H1 (cell line): ENCODE data around the gene SERPINB2. TPM values are rescaled to one million over a fixed set of nuclear protein-coding genes. Genes with fewer than 3 reads are reported as not detected.

Experiments used
- CTCF ChIA-PET: fragments of 300-600 bp; sonication (Branson Sonifier 250); formaldehyde crosslinking; loops from one replicate; lab custom pipeline; 2021; ENCODE audit not compliant: partially characterized antibody; lab: Charles Lee
- POLR2A ChIA-PET: fragments of 300-600 bp; sonication (Branson Sonifier 250); formaldehyde crosslinking; loops from one replicate; lab custom pipeline; 2021; ENCODE audit warnings: inconsistent platforms; ENCODE audit not compliant: partially characterized antibody; lab: Charles Lee
- DNase-seq, 2 experiments: peaks; one replicate each; pipeline versions ENCODE4 v3.0.0 to v3.0.0-alpha.2; 2010 to 2022; ENCODE audit warnings: low spot score in 2 of 2, low read depth in 1 of 2, mixed read lengths in 1 of 2
- FAIRE-seq: peaks from 2 replicates; lab custom pipeline; 2011; peaks lifted over from hg19 to GRCh38; lab: Jason Lieb, UNC
- H2AFZ ChIP-seq: 2 replicates; pipeline ENCODE4 v1.8.1; 2012; ENCODE audit warnings: low read length, inconsistent platforms
- H2AK5ac ChIP-seq: 2 replicates; pipeline ENCODE4 v1.6.1; 2013; ENCODE audit warnings: low read depth, low read length
- H2BK120ac ChIP-seq: replicated peaks from 2 replicates; pipeline ENCODE3; 2013; ENCODE audit warnings: low read depth, low read length, inconsistent platforms
- H2BK12ac ChIP-seq: 2 replicates; pipeline ENCODE4 v1.6.1; 2013; ENCODE audit warnings: low read depth, low read length
- H2BK15ac ChIP-seq: 2 replicates; pipeline ENCODE4 v1.6.1; 2013; ENCODE audit warnings: low read length
- H2BK20ac ChIP-seq: 2 replicates; pipeline ENCODE4 v1.6.1; 2013; ENCODE audit warnings: low read length
- H2BK5ac ChIP-seq: 2 replicates; pipeline ENCODE4 v1.6.1; 2013; ENCODE audit warnings: low read depth, low read length
- H3K14ac ChIP-seq: 2 replicates; pipeline ENCODE4 v1.6.1; 2013; ENCODE audit warnings: inconsistent platforms; ENCODE audit not compliant: insufficient read length
- H3K18ac ChIP-seq: 2 replicates; pipeline ENCODE4 v1.6.1; 2013; ENCODE audit warnings: low read length; ENCODE audit errors: extremely low read depth
- H3K23ac ChIP-seq: 2 replicates; pipeline ENCODE4 v1.6.1; 2013; ENCODE audit warnings: inconsistent platforms; ENCODE audit not compliant: insufficient read length
- H3K23me2 ChIP-seq: 2 replicates; pipeline ENCODE4 v1.6.1; 2013; ENCODE audit warnings: low read depth, low read length
- H3K27ac ChIP-seq: 2 replicates; pipeline ENCODE4 v1.6.1; 2011; ENCODE audit warnings: low read depth, low read length, inconsistent platforms
- H3K27me3 ChIP-seq, 4 experiments: replicated peaks in 1 of 4; 1 replicate in 1 of 4; 2 replicates in 3 of 4; pipeline versions ENCODE4 v1.6.1 to v1.8.1; 2011 to 2013; ENCODE audit warnings: low read length in 3 of 4, mild to moderate bottlenecking in 3 of 4, inconsistent platforms in 2 of 4, mixed read lengths in 2 of 4, moderate library complexity in 1 of 4; ENCODE audit not compliant: control insufficient read depth in 3 of 4, insufficient read depth in 3 of 4; ENCODE audit errors: extremely low read depth in 1 of 4
- H3K36me3 ChIP-seq, 4 experiments: 2 replicates each; pipeline versions ENCODE4 v1.6.1 to v1.8.1; 2011 to 2013; ENCODE audit warnings: mild to moderate bottlenecking in 4 of 4, low read length in 3 of 4, moderate library complexity in 2 of 4, control low read depth in 1 of 4, inconsistent platforms in 1 of 4; ENCODE audit not compliant: insufficient read depth in 4 of 4, control insufficient read depth in 2 of 4
- H3K4ac ChIP-seq: replicated peaks from 2 replicates; pipeline ENCODE3; 2013; ENCODE audit warnings: low read length, low read depth, mixed read lengths, inconsistent platforms; ENCODE audit not compliant: insufficient read length
- H3K4me1 ChIP-seq, 4 experiments: replicated peaks in 1 of 4; 1 replicate in 1 of 4; 2 replicates in 3 of 4; pipeline versions ENCODE4 v1.6.1 to v1.8.1; 2011 to 2013; ENCODE audit warnings: low read length in 3 of 4, inconsistent platforms in 2 of 4, mixed read lengths in 1 of 4; ENCODE audit not compliant: insufficient read depth in 4 of 4, control insufficient read depth in 3 of 4
- H3K4me2 ChIP-seq, 2 experiments: 2 replicates each; pipeline versions ENCODE4 v1.6.1 to v1.8.1; 2011 to 2013; ENCODE audit warnings: low read depth in 2 of 2, low read length in 2 of 2, control low read depth in 1 of 2, inconsistent platforms in 1 of 2, mild to moderate bottlenecking in 1 of 2; ENCODE audit not compliant: insufficient read depth in 1 of 2
- H3K4me3 ChIP-seq, 4 experiments: fragments of 200-600, 300-600 bp in 1 of 4; sonication (generic), shearing (Covaris generic), sonication (Bioruptor Twin) in 1 of 4; 2 replicates each; pipeline versions ENCODE4 v1.5.1 to v1.8.1; 2011 to 2016; ENCODE audit warnings: low read length in 4 of 4, low read depth in 3 of 4, control low read depth in 2 of 4, inconsistent platforms in 2 of 4, mild to moderate bottlenecking in 2 of 4, mixed read lengths in 1 of 4, moderate library complexity in 1 of 4; ENCODE audit not compliant: insufficient read depth in 2 of 4; ENCODE audit errors: extremely low read depth in 1 of 4
- H3K56ac ChIP-seq: replicated peaks from 2 replicates; pipeline ENCODE3; 2013; ENCODE audit warnings: low read depth, mild to moderate bottlenecking, mixed read lengths, low read length, inconsistent platforms; ENCODE audit not compliant: insufficient read length
- H3K79me1 ChIP-seq: 2 replicates; pipeline ENCODE4 v1.6.1; 2013; ENCODE audit warnings: low read depth, low read length, control low read depth
- H3K79me2 ChIP-seq, 2 experiments: 2 replicates each; pipeline versions ENCODE4 v1.6.1 to v1.8.1; 2012 to 2013; ENCODE audit warnings: low read length in 2 of 2, mild to moderate bottlenecking in 2 of 2, inconsistent platforms in 1 of 2; ENCODE audit not compliant: insufficient read depth in 2 of 2, control insufficient read depth in 1 of 2
- H3K9ac ChIP-seq, 4 experiments: replicated peaks in 1 of 4; 1 replicate in 1 of 4; 2 replicates in 3 of 4; pipeline versions ENCODE4 v1.6.1 to v1.8.1; 2011 to 2013; ENCODE audit warnings: low read depth in 3 of 4, low read length in 3 of 4, control low read depth in 2 of 4, mild to moderate bottlenecking in 2 of 4, moderate library complexity in 2 of 4, inconsistent platforms in 1 of 4; ENCODE audit errors: extremely low read depth in 1 of 4
- H3K9me3 ChIP-seq, 2 experiments: 2 replicates each; pipeline versions ENCODE4 v1.6.1 to v1.8.1; 2012 to 2013; ENCODE audit warnings: mild to moderate bottlenecking in 2 of 2, moderate library complexity in 2 of 2, control low read depth in 1 of 2, inconsistent platforms in 1 of 2, low read depth in 1 of 2, low read length in 1 of 2, mixed read lengths in 1 of 2; ENCODE audit not compliant: insufficient read depth in 2 of 2
- H4K20me1 ChIP-seq, 2 experiments: replicated peaks in 1 of 2; 2 replicates each; pipeline versions ENCODE3 to v1.8.1; 2011 to 2013; ENCODE audit warnings: inconsistent platforms in 2 of 2, low read length in 2 of 2, mild to moderate bottlenecking in 1 of 2; ENCODE audit not compliant: insufficient read depth in 2 of 2, control insufficient read depth in 1 of 2
- H4K5ac ChIP-seq: 2 replicates; pipeline ENCODE4 v1.6.1; 2013; ENCODE audit warnings: low read length, low read depth, mixed read lengths, inconsistent platforms; ENCODE audit not compliant: insufficient read length
- H4K8ac ChIP-seq: 2 replicates; pipeline ENCODE4 v1.8.0; 2013; ENCODE audit warnings: mild to moderate bottlenecking, moderate library complexity, low read length, inconsistent platforms; ENCODE audit not compliant: insufficient read depth; ENCODE audit errors: extremely low read depth
- H4K91ac ChIP-seq: replicated peaks from 2 replicates; pipeline ENCODE3; 2013; ENCODE audit warnings: low read length, mixed read lengths, inconsistent platforms; ENCODE audit not compliant: insufficient read length
- CEBPB ChIP-seq: IDR thresholded peaks from 2 replicates; pipeline ENCODE4 v1.6.1; 2012; ENCODE audit warnings: low read depth, low read length
- KDM5A ChIP-seq: fragments of 200-600 bp; IDR thresholded peaks from 2 replicates; pipeline ENCODE4 v1.7.1; 2012; ENCODE audit warnings: mild to moderate bottlenecking, low read length, inconsistent platforms, mixed read lengths
- TBP ChIP-seq: IDR thresholded peaks from 2 replicates; pipeline ENCODE4 v1.6.1; 2011; ENCODE audit warnings: low read depth, low read length, improper control_type of control experiment
- WGBS, 2 experiments: shearing (Covaris generic) in 1 of 2; methylation state at CpG; one replicate each; pipeline versions ENCODE4 v1.1.6 to v1.1.7; 2013 to 2015; ENCODE audit warnings: low lambda C conversion rate in 2 of 2, mixed read lengths in 2 of 2, inconsistent platforms in 1 of 2, low coverage in 1 of 2, missing lambda C conversion rate in 1 of 2; ENCODE audit not compliant: insufficient replicate concordance in 2 of 2, insufficient coverage in 1 of 2, insufficient read length in 1 of 2; ENCODE audit errors: extremely low coverage in 1 of 2, missing lambda C conversion rate in 1 of 2; 5-methylcytosine and 5-hydroxymethylcytosine counted together
- polyA plus RNA-seq, 7 experiments: library from polyadenylated mRNA; depleted of rRNA in 3 of 7; stranded (reverse) in 5 of 7; unstranded in 2 of 7; fragments of >200 nt in 5 of 7; fragments of 200-250 nt in 2 of 7; gene quantifications; 1 replicate in 5 of 7; 2 replicates in 1 of 7; 4 replicates in 1 of 7; pipeline versions ENCODE4 v1.2.1 to v1.2.3, GENCODE V29; 2011 to 2013; ENCODE audit warnings: missing spikeins in 2 of 7, mixed read lengths in 2 of 7
- total RNA-seq: library from RNA; stranded (reverse); fragmentation: NEBNext Ultra II Directional; extraction: Animal tissue kit (Norgen Biotek cat#: 25700); gene quantifications from 2 replicates; pipeline ENCODE4 v1.2.1, GENCODE V29; 2021

The SERPINB2 gene
- total and polyA plus RNA-seq, 2 of the 8 experiments (the other 6 are each of a cell fraction or from before 2014, with no cell fraction given): not detected

DNA sequence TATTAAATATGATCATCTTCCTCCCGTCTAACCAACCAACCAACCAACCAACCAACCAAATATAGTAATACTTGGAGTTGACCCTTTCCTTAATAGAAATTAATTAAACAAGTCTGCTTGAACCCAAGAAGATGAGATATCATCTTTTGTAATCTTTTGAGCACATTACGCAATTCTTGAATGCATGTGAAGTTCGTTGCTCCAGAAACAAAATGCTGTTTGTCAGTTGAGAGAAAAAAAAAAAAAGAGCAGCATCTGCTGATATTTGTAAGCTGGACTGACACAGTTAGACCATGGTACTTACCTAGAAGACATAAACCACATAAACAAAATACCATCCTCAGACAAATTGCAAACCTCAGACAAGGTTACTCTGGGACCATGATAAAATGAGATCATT, 9.2 kb upstream of the SERPINB2 start:
- H2BK20ac ChIP-seq: no peak overlapping the region
- no peak overlapping the region for H2BK5ac ChIP-seq
- no peak overlapping the region for H2AFZ ChIP-seq
- CTCF ChIA-PET: interaction anchor here (0.5 to 1.7 kb wide), 3 partner anchors 116 to 139 kb away, joined by 3 to 5 read pairs (median 3); no protein-coding TSS in a partner anchor
- H3K23me2 ChIP-seq: no peaks in the 10 kb centered on the region
- no peak overlapping the region for H3K4me2 ChIP-seq
- H3K4ac ChIP-seq: no peak overlapping the region
- H4K8ac ChIP-seq: no peak overlapping the region
- no peak overlapping the region for H3K4me3 ChIP-seq
- no peak overlapping the region for H4K91ac ChIP-seq
- H3K79me1 ChIP-seq: no peaks in the 10 kb centered on the region
- no peak overlapping the region for H3K23ac ChIP-seq
- DNase-seq: no peak
- H3K27me3 ChIP-seq: no peaks in the 10 kb centered on the region
- no peak overlapping the region for H3K27ac ChIP-seq
- no peak overlapping the region for H2AK5ac ChIP-seq
- no peak overlapping the region for H3K56ac ChIP-seq
- no peak overlapping the region for H2BK12ac ChIP-seq
- FAIRE-seq: no peak
- no peak overlapping the region for H2BK120ac ChIP-seq
- no peaks in the 10 kb centered on the region for H3K79me2 ChIP-seq
- POLR2A ChIA-PET: no interaction called here
- H3K9me3 ChIP-seq: no peaks in the 10 kb centered on the region
- no peak overlapping the region for H3K14ac ChIP-seq
- no peaks in the 10 kb centered on the region for H3K36me3 ChIP-seq
- H3K18ac ChIP-seq: no peak overlapping the region
- 94% methylated on average over 3 of the region's 3 CpGs; no CpG with 5 or more reads in 1 of the 2 experiments for WGBS, 2 experiments
- no peaks in the 10 kb centered on the region for H4K20me1 ChIP-seq
- H2BK15ac ChIP-seq: no peak overlapping the region
- no peaks in the 10 kb centered on the region for H3K4me1 ChIP-seq
- TF ChIP-seq CEBPB (peak; percentile 57; the same call in 1 of the 2 replicates), KDM5A (no peak), TBP (no peak)
- H3K9ac ChIP-seq: no peak overlapping the region
- H4K5ac ChIP-seq: no peak overlapping the region
